DOHH2 (cell line): ENCODE results near the gene CAMTA1.

Experiments used
- H3F3A ChIP-seq: fragments of 200-600 bp; sonication (generic), shearing (Covaris generic); 2 replicates; pipeline ENCODE4 v1.6.0; 2016; ENCODE audit warnings: antibody characterized with exemption, mild to moderate bottlenecking; ENCODE audit not compliant: control insufficient read depth, insufficient read depth
- H3K27ac ChIP-seq: fragments of 200-600 bp; sonication (generic); 2 replicates; pipeline ENCODE4 v1.5.1; 2014; ENCODE audit warnings: low read depth, mild to moderate bottlenecking, low read length, moderate library complexity
- H3K27me3 ChIP-seq: fragments of 200-600 bp; sonication (generic); 2 replicates; pipeline ENCODE4 v1.6.1; 2014; ENCODE audit warnings: mild to moderate bottlenecking, low read length, mixed read lengths; ENCODE audit not compliant: control insufficient read depth
- H3K36me3 ChIP-seq: fragments of 200-600 bp; sonication (generic); 2 replicates; pipeline ENCODE4 v1.6.1; 2014; ENCODE audit warnings: mild to moderate bottlenecking, low read length, moderate library complexity, mixed read lengths; ENCODE audit not compliant: control insufficient read depth
- H3K4me1 ChIP-seq: fragments of 200-600 bp; sonication (generic); 2 replicates; pipeline ENCODE4 v1.6.1; 2014; ENCODE audit warnings: mild to moderate bottlenecking, low read length, mixed read lengths; ENCODE audit not compliant: control insufficient read depth
- H3K4me2 ChIP-seq: fragments of 200-600 bp; sonication (generic); 2 replicates; pipeline ENCODE4 v1.6.0; 2014; ENCODE audit warnings: mild to moderate bottlenecking, low read length, moderate library complexity
- H3K4me3 ChIP-seq: fragments of 200-600 bp; sonication (generic); 2 replicates; pipeline ENCODE4 v1.5.1; 2014; ENCODE audit warnings: mild to moderate bottlenecking, low read length, mixed read lengths
- H3K79me2 ChIP-seq: fragments of 200-600 bp; sonication (generic); 2 replicates; pipeline ENCODE4 v1.6.1; 2014; ENCODE audit warnings: mild to moderate bottlenecking, low read length, mixed read lengths; ENCODE audit not compliant: control insufficient read depth
- H3K9me2 ChIP-seq: fragments of 200-600 bp; sonication (generic); replicated peaks from 2 replicates; pipeline ENCODE4 v1.6.1; 2014; ENCODE audit warnings: mild to moderate bottlenecking, low read length, mixed read lengths; ENCODE audit not compliant: control insufficient read depth
- H3K9me3 ChIP-seq: fragments of 200-600 bp; sonication (generic); 2 replicates; pipeline ENCODE4 v1.6.1; 2014; ENCODE audit warnings: antibody characterized with exemption, low read length, mixed read lengths; ENCODE audit not compliant: control insufficient read depth, insufficient read depth
- H4K20me1 ChIP-seq: fragments of 200-600 bp; sonication (generic); 2 replicates; pipeline ENCODE4 v1.6.0; 2014; ENCODE audit warnings: low read depth, mild to moderate bottlenecking, antibody characterized with exemption, low read length, moderate library complexity; ENCODE audit not compliant: control insufficient read depth, insufficient read depth
- EZH2phosphoT487 ChIP-seq: fragments of 200-600 bp; sonication (generic); IDR thresholded peaks from 2 replicates; pipeline ENCODE4 v1.6.1; 2017; ENCODE audit warnings: borderline replicate concordance, mild to moderate bottlenecking, antibody characterized with exemption, low read length, moderate library complexity, mixed read lengths
- TF ChIP-seq, protein P1 (sequence below): fragments of 200-600 bp; sonication (generic); IDR thresholded peaks from one replicate; pipeline ENCODE4 v1.5.1; 2014; ENCODE audit warnings: antibody characterized with exemption, mild to moderate bottlenecking, low read depth, low read length; ENCODE audit not compliant: poor library complexity, severe bottlenecking

The CAMTA1 gene

DNA sequence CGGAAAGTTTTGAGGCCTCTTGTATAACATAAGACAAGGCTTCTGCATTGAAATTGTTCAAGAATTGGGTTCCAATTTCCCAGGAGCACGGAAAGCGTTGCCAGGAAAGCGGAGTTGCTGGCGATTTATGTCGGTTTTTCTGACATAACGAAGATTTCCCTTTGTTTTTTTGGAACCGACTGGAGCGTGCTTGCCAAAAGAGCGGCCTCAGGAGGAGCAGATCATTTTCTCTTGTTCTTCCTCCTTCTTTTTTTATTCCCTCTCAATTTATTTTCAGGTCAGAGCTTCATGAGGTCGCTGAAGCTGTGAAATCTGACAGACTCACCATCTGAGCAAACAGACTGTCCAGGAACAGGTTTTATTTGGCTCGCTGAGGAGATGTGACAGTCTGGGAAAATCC lies 275.5 kb downstream of the CAMTA1 start:
- H3F3A ChIP-seq = no peaks in the 10 kb centered on the region
- no peak for TF ChIP-seq EZH2phosphoT487
- TF ChIP-seq, protein P1, sequence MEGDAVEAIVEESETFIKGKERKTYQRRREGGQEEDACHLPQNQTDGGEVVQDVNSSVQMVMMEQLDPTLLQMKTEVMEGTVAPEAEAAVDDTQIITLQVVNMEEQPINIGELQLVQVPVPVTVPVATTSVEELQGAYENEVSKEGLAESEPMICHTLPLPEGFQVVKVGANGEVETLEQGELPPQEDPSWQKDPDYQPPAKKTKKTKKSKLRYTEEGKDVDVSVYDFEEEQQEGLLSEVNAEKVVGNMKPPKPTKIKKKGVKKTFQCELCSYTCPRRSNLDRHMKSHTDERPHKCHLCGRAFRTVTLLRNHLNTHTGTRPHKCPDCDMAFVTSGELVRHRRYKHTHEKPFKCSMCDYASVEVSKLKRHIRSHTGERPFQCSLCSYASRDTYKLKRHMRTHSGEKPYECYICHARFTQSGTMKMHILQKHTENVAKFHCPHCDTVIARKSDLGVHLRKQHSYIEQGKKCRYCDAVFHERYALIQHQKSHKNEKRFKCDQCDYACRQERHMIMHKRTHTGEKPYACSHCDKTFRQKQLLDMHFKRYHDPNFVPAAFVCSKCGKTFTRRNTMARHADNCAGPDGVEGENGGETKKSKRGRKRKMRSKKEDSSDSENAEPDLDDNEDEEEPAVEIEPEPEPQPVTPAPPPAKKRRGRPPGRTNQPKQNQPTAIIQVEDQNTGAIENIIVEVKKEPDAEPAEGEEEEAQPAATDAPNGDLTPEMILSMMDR = no peak
- no peak overlapping the region for H3K27ac ChIP-seq
- no peaks in the 10 kb centered on the region for H3K36me3 ChIP-seq
- H3K79me2 ChIP-seq = no peaks in the 10 kb centered on the region
- H4K20me1 ChIP-seq = no peaks in the 10 kb centered on the region; the same call in 1 of the 2 replicates
- no peaks in the 10 kb centered on the region for H3K9me3 ChIP-seq
- no peak overlapping the region for H3K4me2 ChIP-seq
- 0 out of 2 replicates have a peak, but pooled peaks cover 2% of the 10 kb centered on the region for H3K27me3 ChIP-seq
- no peak overlapping the region for H3K4me3 ChIP-seq
- no peaks in the 10 kb centered on the region for H3K4me1 ChIP-seq
- H3K9me2 ChIP-seq = no peaks in the 10 kb centered on the region

- Histone ChIP-seq H3K4me3 (no peak overlapping the region), H3K4me1 (no peaks in the 10 kb centered on the region), H3K9me3 (no peaks in the 10 kb centered on the region), H3K27me3 (0 out of 2 replicates have a peak, but pooled peaks cover 7% of the 10 kb centered on the region), H3K9me2 (no peaks in the 10 kb centered on the region), H4K20me1 (no peaks in the 10 kb centered on the region; the same call in 1 of the 2 replicates), H3K36me3 (no peaks in the 10 kb centered on the region), H3K4me2 (no peak overlapping the region), H3K27ac (no peak overlapping the region), H3F3A (no peaks in the 10 kb centered on the region), H3K79me2 (no peaks in the 10 kb centered on the region)
- TF ChIP-seq, protein P1 = no peak
- no peak for TF ChIP-seq EZH2phosphoT487
Observed at GRCh38 chr1:7062346-7063061, 277.2 kb downstream of the CAMTA1 start.

- Histone ChIP-seq H3F3A (no peaks in the 10 kb centered on the region), H3K4me1 (no peaks in the 10 kb centered on the region), H3K27ac (no peak overlapping the region), H4K20me1 (no peaks in the 10 kb centered on the region; the same call in 1 of the 2 replicates), H3K9me2 (no peaks in the 10 kb centered on the region), H3K4me2 (no peak overlapping the region), H3K79me2 (no peaks in the 10 kb centered on the region), H3K27me3 (0 out of 2 replicates have a peak, but pooled peaks cover 10% of the 10 kb centered on the region), H3K4me3 (no peak overlapping the region), H3K9me3 (no peaks in the 10 kb centered on the region), H3K36me3 (no peaks in the 10 kb centered on the region)
- TF ChIP-seq EZH2phosphoT487 = no peak
- TF ChIP-seq, protein P1 = no peak
Observed at GRCh38 chr1:7063981-7064380, 278.7 kb downstream of the CAMTA1 start.
